ENCODE data around the gene TSEN54.

TSEN54 gene

GRCh38 chr17:75504347-75505151 lies 11.8 kb upstream of the TSEN54 start:
- TF ChIP-seq POLR2A (IDR thresholded peaks at IDR 0.05; ENCODE audit: low read length) = no peak
- no peak for TF ChIP-seq GATA1 (IDR thresholded peaks at IDR 0.05; ENCODE audit: low read depth, low read length)
- peak; percentile 26 to 56 for DNase-seq

GRCh38 chr17:75505152-75505409 lies 11.2 kb upstream of the TSEN54 start:
- TF ChIP-seq POLR2A (IDR thresholded peaks at IDR 0.05; ENCODE audit: low read length) (no peak), GATA1 (IDR thresholded peaks at IDR 0.05; ENCODE audit: low read depth, low read length) (no peak)
- DNase-seq = no peak

DNA sequence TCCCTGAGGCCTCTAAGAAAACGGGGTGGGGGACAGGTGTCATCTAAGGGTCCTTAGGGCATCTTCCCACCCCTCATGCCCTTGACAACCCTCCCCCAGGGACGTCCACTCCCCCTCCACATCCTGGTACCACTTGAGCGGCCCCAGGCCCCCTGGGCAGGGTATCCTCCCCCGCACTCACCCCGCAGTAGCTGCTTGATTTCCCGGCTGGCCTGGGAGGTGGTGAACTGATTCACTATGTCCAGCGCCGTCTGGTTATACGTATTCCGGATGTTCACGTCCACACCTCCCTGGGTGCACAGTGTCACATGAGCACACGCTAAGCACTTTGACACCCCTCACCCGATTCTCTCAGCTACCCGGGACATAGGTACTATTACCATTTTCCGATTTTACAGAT lies 10.7 kb upstream of the TSEN54 start:
- TF ChIP-seq POLR2A (IDR thresholded peaks at IDR 0.05; ENCODE audit: low read length) = no peak
- TF ChIP-seq GATA1 (IDR thresholded peaks at IDR 0.05; ENCODE audit: low read depth, low read length) = no peak
- DNase-seq = no peak

DNA sequence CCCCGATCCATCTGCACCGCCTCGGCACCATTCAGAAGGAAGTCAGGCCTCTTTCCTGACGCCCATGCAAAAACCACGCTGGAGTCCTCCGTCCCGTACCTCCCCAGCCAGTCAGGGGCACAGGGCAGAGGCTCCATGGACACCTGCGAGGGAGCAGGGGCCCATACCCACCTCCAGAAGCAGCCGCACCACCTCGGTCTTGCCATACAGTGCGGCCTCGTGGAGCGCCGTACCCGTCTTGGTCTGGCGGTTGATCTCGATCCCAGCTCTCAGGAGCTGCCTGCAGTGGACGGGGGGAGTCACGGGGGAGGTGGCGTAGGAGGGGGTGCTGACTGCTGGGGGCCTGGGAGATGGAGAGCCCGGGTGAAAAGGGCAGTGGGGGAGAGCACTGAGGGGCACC lies 10.2 kb upstream of the TSEN54 start:
- no peak for DNase-seq
- TF ChIP-seq POLR2A (IDR thresholded peaks at IDR 0.05; ENCODE audit: low read length) (no peak), GATA1 (IDR thresholded peaks at IDR 0.05; ENCODE audit: low read depth, low read length) (no peak)

DNA sequence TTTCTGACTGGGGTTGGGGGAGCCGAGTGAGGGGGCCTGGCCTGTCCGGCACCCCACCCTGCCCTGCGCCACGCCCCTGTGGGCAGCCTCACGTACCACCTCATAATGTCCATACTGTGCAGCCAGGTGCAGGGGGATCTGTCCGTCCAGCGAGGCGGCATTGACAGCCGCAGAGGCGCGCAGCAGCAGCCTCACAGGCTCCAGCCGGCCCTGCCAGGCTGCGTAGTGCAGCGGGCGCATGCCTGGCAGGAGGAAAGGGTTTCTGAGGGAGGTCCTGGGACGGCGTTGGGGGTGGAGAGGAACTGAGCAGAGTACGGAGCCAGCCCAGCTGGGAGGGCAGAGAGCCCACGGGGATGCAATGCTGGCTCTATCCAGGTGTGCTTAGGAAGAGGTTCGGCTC lies 9.4 kb upstream of the TSEN54 start:
- DNase-seq = no peak
- TF ChIP-seq GATA1 (IDR thresholded peaks at IDR 0.05; ENCODE audit: low read depth, low read length) (no peak), POLR2A (IDR thresholded peaks at IDR 0.05; ENCODE audit: low read length) (no peak)

- DNase-seq = no peak
- TF ChIP-seq POLR2A (IDR thresholded peaks at IDR 0.05; ENCODE audit: low read length) (no peak), GATA1 (IDR thresholded peaks at IDR 0.05; ENCODE audit: low read depth, low read length) (no peak)
Measured at GRCh38 chr17:75507733-75508719, 8.3 kb upstream of the TSEN54 start.

GRCh38 chr17:75508931-75509361 lies 7.4 kb upstream of the TSEN54 start:
- TF ChIP-seq GATA1 (IDR thresholded peaks at IDR 0.05; ENCODE audit: low read depth, low read length) (no peak), POLR2A (IDR thresholded peaks at IDR 0.05; ENCODE audit: low read length) (no peak)
- no peak for DNase-seq

DNA sequence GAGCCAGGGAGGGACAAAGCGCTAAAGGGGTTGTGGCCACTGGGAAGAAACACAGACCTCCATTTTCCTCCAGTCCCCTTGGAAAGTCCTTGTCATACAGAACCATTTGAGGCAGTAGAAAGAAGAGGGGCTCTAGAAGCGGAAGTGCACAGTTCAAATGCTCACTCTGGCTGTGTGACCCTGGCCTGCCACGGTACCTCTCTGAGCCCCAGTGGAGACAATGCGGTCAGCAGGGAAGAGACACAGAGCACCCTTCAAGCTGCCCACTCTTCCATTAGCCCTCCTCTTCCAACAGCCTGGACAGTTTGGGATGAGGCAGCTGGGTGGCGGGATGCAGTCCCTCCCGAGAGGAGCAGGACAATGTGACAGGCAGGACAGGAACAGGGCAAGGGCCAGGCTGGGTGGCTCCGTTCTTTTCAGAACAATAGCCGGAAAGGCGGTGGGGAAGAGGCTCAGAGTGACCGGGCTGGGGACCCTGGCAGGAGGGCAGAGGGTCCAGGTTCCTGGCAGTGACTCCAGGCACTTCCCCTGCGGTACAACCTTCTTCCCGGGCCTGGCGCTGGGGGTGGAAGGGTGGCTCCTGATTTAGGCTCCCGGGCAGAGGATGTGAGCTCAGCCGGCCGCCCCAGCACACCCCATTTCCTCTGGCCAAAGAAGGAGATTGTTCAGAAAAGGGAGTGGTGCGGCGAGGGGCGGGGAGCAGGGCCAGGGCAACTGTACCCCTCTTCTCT lies 6.6 kb upstream of the TSEN54 start:
- TF ChIP-seq POLR2A (IDR thresholded peaks at IDR 0.05; ENCODE audit: low read length) (no peak), GATA1 (IDR thresholded peaks at IDR 0.05; ENCODE audit: low read depth, low read length) (no peak)
- no peak for DNase-seq

GRCh38 chr17:75511270-75511609 lies 5.1 kb upstream of the TSEN54 start:
- TF ChIP-seq GATA1 (IDR thresholded peaks at IDR 0.05; ENCODE audit: low read depth, low read length) = no peak
- TF ChIP-seq POLR2A (IDR thresholded peaks at IDR 0.05; ENCODE audit: low read length) = no peak
- DNase-seq = no peak

GRCh38 chr17:75511610-75512575 lies 4.4 kb upstream of the TSEN54 start:
- TF ChIP-seq POLR2A (IDR thresholded peaks at IDR 0.05; ENCODE audit: low read length) (no peak), GATA1 (IDR thresholded peaks at IDR 0.05; ENCODE audit: low read depth, low read length) (no peak)

DNA sequence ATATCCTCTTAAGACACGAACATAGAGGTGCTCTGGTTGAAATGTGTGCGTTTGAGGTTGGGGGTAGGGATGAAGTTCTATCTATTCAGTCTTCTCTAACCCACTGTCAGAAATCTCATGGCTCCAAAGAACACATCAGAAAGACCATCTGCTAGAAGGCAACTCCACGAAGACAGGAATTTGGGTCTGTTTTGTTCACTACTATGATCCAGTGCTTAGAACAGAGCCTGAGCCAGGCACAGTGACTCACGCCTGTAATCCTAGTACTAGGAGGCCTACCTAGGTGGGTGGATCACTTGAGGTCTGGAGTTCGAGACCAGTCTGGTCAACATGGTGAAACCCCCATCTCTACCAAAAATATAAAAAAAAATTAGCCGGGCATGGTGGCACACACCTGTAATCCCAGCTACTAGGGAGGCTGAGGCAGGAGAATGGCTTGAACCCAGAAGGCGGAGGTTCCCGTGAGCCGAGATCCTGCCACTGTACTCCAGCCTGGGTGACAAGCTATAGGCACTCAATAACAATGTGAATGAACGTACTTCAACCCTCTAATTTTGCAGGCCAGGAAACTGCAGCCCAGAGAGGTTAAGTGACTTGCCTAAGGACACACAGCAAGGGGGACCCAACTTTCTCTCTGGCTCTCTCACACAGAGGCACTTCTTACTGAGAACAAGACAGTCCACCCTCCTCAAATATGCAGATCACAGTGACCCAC lies 3.2 kb upstream of the TSEN54 start:
- DNase-seq = no peak
- TF ChIP-seq GATA1 (IDR thresholded peaks at IDR 0.05; ENCODE audit: low read depth, low read length) (no peak), POLR2A (IDR thresholded peaks at IDR 0.05; ENCODE audit: low read length) (no peak)

More at GRCh38 chr17:75511610-75512575, 4.4 kb upstream of the TSEN54 start:
- DNase-seq = peak; percentile 29 to 46

- DNase-seq = no peak
Measured at GRCh38 chr17:75513641-75514000, 2.7 kb upstream of the TSEN54 start.

More at GRCh38 chr17:75513641-75514000, 2.7 kb upstream of the TSEN54 start:
- TF ChIP-seq GATA1 (IDR thresholded peaks at IDR 0.05; ENCODE audit: low read depth, low read length) (no peak), POLR2A (IDR thresholded peaks at IDR 0.05; ENCODE audit: low read length) (no peak)

Measured in erythroblast (primary cell).